Astrocyte (in vitro differentiated cells and primary cell): ENCODE results near the gene LENG1.

Source experiments
- EZH2 ChIP-seq: IDR thresholded peaks from 2 replicates; pipeline ENCODE4 v1.6.1; 2012; ENCODE audit warnings: mild to moderate bottlenecking, low read length, inconsistent platforms; ENCODE audit not compliant: insufficient read depth
- TF ChIP-seq, protein P1 (sequence below): IDR thresholded peaks from 2 replicates; pipeline ENCODE4 v1.5.1; 2011; ENCODE audit warnings: low read depth, mild to moderate bottlenecking, inconsistent platforms, low read length, moderate library complexity; ENCODE audit not compliant: insufficient read depth

DNA sequence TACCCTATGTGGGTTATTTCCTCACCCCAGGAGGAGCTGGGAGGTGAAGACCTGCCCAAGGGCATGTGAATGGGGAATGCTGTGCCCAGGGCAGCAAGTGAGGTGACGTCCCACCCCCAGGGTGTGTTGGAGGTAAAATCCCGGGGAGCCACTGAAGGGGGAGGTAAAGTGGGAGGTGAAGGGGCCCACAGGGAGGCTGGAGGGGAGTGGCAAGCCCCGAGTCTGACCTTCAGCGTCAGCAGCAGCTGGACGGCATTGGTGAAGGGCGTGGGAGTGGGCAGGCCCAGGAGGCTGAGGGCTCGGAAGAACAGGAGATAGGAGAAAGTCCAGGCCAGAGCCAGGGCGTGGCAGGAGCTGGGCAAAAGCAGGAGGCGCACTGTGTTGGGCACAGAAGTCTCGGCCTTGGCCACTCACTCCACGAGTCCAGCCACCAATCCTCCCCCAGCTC, 27.4 kb upstream of the LENG1 start:
- TF ChIP-seq, protein P1, sequence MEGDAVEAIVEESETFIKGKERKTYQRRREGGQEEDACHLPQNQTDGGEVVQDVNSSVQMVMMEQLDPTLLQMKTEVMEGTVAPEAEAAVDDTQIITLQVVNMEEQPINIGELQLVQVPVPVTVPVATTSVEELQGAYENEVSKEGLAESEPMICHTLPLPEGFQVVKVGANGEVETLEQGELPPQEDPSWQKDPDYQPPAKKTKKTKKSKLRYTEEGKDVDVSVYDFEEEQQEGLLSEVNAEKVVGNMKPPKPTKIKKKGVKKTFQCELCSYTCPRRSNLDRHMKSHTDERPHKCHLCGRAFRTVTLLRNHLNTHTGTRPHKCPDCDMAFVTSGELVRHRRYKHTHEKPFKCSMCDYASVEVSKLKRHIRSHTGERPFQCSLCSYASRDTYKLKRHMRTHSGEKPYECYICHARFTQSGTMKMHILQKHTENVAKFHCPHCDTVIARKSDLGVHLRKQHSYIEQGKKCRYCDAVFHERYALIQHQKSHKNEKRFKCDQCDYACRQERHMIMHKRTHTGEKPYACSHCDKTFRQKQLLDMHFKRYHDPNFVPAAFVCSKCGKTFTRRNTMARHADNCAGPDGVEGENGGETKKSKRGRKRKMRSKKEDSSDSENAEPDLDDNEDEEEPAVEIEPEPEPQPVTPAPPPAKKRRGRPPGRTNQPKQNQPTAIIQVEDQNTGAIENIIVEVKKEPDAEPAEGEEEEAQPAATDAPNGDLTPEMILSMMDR = no peak
- TF ChIP-seq EZH2 = no peak
